ENCODE results near the gene ZNF462.

ZNF462 gene

GRCh38 chr9:106864373-106865143 is 1.6 kb downstream of the ZNF462 start:
- peak; percentile 5 for DNase-seq

DNA sequence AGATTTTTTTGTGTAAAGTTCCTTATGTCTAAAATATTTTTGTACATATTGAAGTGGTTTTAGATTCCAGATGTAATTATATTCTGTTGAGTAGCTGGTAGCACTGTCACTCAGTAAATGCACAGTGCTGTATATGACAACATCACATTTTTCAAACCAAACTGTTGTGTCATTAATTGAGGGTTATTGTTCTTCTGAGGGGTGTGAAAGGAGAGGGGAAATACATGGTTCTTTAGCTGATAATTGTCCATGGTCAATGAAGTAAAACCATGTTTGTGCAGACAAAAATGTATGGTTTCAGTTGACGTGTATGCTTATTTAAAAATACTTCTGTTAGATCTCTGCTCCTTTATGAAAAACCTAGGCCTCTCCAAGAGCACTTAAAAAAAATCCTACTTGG is 3.3 kb downstream of the ZNF462 start:
- DNase-seq = no peak

DNA sequence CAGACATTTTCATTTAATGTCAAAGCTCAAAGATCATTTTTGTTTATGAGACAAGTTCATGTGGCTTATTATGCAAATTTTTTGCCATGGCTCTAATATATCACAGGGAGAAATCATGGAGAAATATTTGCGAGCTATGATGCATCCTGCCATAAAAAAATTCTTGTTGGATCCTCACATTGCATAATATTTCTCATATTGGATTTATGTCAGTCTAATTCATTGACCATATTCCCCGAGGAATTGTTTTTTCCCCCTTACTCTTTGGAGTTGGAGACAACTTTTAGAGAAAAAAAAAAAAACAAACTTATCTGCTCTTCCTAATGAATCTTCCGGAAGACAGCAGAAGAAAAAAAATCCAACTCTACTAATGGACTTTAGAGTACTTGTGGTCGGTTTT is 4.3 kb downstream of the ZNF462 start:
- DNase-seq = no peak

DNA sequence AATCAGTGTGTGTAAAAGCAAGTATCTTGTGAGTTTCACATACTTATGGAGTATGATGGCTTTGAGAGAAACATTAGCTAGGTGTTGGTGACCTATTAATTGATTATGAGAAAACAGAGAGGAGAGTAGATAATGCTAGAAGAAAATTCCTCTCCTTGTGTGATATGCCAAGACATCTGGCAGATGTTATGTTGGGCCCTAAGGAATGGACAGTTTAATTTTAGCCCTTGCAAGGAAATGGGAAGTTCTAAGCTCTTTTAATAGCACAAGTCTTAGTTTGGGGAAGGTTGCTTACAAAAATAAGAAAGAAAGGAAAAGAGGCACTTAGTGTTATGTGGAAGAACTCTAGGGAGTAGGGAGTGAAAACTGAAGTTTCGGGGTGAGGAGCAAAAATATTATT is 5.1 kb downstream of the ZNF462 start:
- DNase-seq = no peak

GRCh38 chr9:106868565-106868964 is 5.6 kb downstream of the ZNF462 start:
- no peak for DNase-seq

- DNase-seq = no peak
Measured at GRCh38 chr9:106869028-106869427, 6.1 kb downstream of the ZNF462 start.

DNA sequence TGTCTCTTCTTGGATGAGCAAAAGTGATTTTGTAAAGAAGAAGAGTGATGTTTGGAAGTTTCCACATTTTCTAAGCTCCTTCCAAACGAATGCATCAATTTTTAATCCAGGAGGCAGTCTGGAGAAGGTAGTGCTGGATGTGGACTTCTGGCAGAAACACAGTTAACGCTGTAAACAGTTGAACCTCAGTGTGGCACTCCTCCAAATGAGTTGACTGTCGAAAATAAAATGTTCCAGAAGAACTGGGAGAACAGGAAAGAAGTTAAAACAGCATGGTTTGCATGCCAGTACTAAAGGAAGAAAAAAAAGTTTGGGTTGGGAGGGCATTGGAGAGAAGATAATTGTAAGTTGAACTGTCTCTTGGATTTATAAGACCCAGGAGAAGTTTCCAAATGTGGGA is 6.5 kb downstream of the ZNF462 start:
- no peak for DNase-seq

GRCh38 chr9:106872641-106873040 is 9.7 kb downstream of the ZNF462 start:
- DNase-seq = no peak

DNA sequence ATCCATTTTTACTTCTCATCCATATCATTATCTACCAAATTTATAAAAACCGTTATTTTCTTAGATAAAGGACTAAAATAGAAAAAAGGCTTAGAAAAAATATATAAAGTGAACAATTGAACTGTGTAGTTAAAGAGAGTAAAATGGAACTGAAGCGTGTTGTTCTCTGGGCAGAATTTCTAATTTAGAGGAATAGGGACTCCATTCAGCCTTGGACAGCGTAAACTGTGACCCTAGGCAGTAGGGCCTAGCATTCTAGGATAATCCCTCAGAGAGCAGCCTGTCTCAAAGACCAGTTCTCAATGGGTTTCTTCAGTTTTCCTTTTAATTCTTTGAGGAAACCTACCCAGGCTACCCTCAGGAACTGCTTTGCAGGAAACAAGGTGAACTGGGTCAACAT is 11.1 kb downstream of the ZNF462 start:
- DNase-seq = no peak

DNA sequence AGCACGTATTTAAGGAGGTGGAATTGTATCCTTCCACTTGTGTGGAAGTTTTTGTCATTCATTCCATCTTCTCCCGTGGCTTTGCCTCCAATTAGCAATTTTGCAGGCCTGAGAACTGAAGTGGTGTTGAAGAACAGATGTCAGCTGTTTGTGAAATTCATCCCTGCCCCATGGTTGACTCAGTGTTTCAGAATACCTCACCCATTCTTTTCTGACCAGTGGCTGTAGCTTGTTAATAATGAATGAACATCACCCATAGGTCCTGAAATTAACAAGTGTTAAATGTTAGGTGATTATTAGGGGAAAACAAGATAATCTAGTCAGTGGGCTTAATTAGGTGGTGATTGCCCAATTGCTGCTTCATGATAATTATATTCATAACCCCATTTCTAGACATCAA is 11.7 kb downstream of the ZNF462 start:
- no peak for DNase-seq

- DNase-seq = no peak
Measured at GRCh38 chr9:106875529-106875928, 12.6 kb downstream of the ZNF462 start.

DNA sequence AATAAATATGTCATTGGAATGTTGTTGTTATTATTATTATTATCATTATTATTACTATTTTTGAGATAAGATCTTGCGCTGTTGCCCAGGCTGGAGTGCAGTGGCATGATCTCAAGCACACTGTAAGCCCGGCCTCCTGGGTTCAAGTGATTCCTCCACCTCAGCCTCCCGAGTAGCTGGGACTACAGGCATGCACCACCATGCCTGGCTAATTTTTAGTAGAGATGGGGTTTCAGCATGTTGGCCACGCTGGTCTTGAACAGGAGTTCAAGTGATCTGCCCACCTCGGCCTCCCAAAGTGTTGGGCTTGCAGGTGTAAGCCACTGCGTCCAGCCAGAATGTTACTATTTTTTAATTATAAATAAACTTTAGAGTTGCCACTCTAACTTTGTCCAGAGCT is 14.4 kb downstream of the ZNF462 start:
- no peak for DNase-seq

DNA sequence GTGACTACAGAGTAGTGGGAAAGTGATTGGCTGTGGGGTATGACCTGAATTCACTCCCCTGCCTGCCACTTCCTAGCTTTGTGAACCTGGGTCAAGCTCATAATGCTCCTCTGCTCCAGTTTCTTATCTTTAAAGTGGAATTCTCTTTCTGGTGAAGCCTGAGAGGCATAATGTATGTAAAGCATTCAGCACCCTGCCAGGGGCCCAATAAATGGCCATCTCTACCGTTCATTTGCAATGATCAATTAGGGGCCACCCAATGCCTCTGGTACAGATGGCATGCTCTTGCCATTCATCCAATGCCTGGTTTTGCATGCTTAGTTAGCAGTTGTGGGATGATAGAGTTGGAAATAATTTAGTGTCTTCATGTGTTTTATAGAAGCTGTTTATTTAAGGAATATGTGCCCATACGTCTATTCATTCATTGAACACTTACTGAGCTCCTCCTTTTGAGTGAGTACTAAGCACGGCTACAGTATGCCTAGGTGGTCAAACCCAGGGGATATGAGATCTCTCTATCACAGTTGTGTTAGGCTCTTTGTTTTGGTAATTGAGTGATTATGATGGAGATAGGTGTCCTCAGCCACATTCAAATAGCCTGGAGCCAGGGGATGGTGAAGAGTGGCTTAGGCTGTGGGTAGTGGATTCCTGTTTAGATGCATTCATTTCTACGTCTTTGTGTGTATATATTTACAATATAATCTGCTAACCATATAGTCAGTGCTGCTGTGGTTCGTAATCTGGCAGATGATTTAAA is 15.3 kb downstream of the ZNF462 start:
- peak; percentile 36 for DNase-seq

- peak; percentile 80 for DNase-seq
Measured at GRCh38 chr9:106878934-106879333, 16.0 kb downstream of the ZNF462 start.

- peak; percentile 35 for DNase-seq
Measured at GRCh38 chr9:106879439-106879882, 16.5 kb downstream of the ZNF462 start.

- DNase-seq = no peak
Measured at GRCh38 chr9:106880081-106880480, 17.1 kb downstream of the ZNF462 start.

- DNase-seq = no peak
Measured at GRCh38 chr9:106880863-106881262, 17.9 kb downstream of the ZNF462 start.

GRCh38 chr9:106883030-106883429 is 20.1 kb downstream of the ZNF462 start:
- no peak for DNase-seq

DNA sequence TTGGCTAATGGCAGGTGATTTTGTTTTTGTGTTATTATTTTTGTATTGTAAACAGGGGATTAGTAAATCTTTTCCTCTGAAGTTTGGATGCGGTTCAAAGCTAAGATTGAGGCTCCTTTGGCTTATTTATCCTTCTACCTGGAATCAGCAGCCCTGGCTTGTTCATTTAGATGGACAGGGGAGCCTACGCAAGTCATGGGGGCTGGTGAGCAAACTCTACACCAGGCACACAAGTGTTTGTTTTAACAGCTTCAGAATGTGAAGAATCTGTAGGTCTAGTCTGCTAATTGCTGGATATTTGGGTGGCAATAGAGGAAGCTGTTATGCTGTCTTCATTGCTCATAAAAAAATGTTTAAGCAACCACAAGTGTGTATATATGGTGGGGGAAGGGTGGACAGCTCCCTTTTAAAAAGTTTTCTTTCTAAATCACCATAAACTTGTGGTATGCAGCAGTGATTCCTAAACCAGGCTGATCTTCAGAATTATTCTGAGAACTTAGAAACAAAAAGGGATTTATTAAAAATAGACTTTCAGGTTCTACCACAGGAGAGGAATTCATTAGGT is 20.7 kb downstream of the ZNF462 start:
- DNase-seq = no peak

DNA sequence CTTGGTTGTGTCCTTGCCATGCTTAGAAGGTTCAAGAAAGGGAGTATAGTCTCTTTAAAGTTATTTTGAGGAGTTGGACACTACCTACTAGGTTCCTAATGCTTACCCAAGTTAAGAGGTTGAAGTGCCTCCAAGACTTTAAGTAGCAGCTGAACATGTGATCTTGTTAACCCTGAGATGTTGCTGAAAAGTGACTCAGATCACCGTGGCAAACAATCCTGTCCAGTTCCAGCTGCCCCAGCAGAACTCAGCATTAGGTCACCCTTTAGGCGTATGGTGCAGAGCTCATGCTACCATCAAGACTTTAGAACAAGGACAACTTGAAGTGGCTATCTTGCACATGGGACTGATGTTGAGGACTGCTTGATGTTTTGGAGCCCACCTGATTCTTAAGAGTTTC is 22.5 kb downstream of the ZNF462 start:
- DNase-seq = no peak

- no peak for DNase-seq
Measured at GRCh38 chr9:106886111-106887046, 23.4 kb downstream of the ZNF462 start.

DNA sequence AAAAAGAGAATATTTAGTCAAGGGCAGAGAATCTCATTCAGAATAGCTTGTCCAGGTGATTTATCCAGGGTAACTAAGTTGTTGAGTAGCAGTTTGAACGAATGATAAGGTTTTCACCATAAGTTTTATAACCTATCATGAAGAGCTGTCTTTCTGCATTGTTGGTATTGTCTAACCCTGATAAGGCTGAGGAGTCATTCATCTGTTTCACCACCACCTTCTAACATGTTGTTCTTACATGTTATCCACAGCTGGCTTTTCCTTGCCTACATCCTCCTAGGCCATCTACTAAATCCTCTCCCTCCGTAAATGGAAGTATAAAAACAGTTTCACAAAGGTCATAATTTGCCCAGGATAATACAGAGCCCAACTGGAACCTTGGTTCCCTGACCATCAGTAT is 24.1 kb downstream of the ZNF462 start:
- DNase-seq = no peak

GRCh38 chr9:106889061-106889590 is 26.2 kb downstream of the ZNF462 start:
- DNase-seq = peak; percentile 11
